ENCODE data around the gene SHC3.

Gene SHC3

GRCh38 chr9:89077519-89077918, 101.1 kb downstream of the SHC3 start:
- H3K4me3 ChIP-seq (ENCODE audit: low read depth, low read length): no peak overlapping the region
- no peak for TF ChIP-seq CTCF (IDR thresholded peaks at IDR 0.05; ENCODE audit: borderline replicate concordance, insufficient read depth, low read depth, low read length)

- no peak overlapping the region for H3K4me3 ChIP-seq (ENCODE audit: low read depth, low read length)
- no peak for TF ChIP-seq CTCF (IDR thresholded peaks at IDR 0.05; ENCODE audit: borderline replicate concordance, insufficient read depth, low read depth, low read length)
These were observed 105.2 kb downstream of the SHC3 start for GRCh38 chr9:89073397-89073796.

DNA sequence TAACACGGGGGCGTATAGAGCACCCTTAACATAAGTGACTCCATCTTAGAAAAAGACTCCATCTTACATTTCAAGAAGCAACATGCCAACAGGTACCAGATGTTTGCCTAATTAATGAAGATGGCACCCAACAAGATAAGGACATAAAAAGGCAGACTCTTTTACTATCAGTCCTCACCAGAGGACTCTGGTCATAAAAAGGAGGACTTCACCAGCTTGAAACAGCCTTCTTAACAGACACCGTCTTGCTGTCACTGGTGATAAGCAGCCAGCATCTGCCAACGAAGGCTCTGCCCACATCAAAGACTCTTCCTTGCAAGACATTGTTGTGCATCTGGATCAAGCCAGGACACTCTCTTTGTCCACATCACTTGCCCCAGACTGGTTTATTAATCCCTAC, 107.0 kb downstream of the SHC3 start:
- H3K4me3 ChIP-seq (ENCODE audit: low read depth, low read length): no peak overlapping the region
- no peak for TF ChIP-seq CTCF (IDR thresholded peaks at IDR 0.05; ENCODE audit: borderline replicate concordance, insufficient read depth, low read depth, low read length)

DNA sequence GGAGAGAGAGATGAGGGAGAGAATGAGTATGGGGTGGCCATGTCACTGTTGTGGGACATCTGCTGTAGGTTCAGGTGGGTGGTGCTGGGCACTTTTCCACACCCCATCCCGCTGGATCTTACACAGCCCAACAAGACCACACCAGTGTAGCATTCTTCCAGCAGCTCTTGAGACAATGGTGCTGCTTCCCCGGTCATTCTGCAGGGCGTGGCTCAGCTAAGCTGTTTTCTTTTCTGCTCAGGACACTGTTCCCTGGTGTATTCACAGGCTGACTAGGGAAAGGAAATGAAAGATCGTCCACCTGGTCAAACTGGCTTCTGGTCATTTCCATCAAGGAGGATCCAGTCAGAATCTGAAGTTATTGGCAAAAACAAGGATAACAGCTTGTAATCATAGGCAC, 111.8 kb downstream of the SHC3 start:
- TF ChIP-seq CTCF (IDR thresholded peaks at IDR 0.05; ENCODE audit: borderline replicate concordance, insufficient read depth, low read depth, low read length): no peak
- no peak overlapping the region for H3K4me3 ChIP-seq (ENCODE audit: low read depth, low read length)

DNA sequence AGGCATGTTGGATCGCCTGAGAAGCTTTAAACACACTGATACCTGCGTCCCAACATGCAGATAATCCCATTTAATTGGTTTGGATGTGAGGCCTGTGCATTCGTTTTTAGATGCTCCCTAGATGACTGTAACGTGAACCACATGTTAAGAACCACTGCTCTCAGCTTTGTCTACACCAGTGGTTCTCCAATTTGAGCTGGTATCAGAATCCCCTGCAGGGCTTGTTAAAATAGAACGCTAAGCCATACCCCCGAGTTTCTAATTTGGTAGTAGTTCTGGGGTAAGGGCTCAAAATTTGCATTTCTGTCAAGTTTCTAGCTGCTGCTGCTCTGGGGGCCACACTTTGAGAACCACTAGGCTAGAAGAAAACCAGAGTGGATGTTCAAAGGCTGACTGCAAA, 112.7 kb downstream of the SHC3 start:
- TF ChIP-seq CTCF (IDR thresholded peaks at IDR 0.05; ENCODE audit: borderline replicate concordance, insufficient read depth, low read depth, low read length): no peak
- H3K4me3 ChIP-seq (ENCODE audit: low read depth, low read length): no peak overlapping the region

- TF ChIP-seq CTCF (IDR thresholded peaks at IDR 0.05; ENCODE audit: borderline replicate concordance, insufficient read depth, low read depth, low read length): no peak
These were observed 117.8 kb downstream of the SHC3 start for GRCh38 chr9:89060790-89061189.

GRCh38 chr9:89059925-89060506, 118.6 kb downstream of the SHC3 start:
- TF ChIP-seq CTCF (IDR thresholded peaks at IDR 0.05; ENCODE audit: borderline replicate concordance, insufficient read depth, low read depth, low read length): no peak
- no peak overlapping the region for H3K4me3 ChIP-seq (ENCODE audit: low read depth, low read length)

More at GRCh38 chr9:89060790-89061189, 117.8 kb downstream of the SHC3 start:
- H3K4me3 ChIP-seq (ENCODE audit: low read depth, low read length): no peak overlapping the region
